Activated CD8-positive, alpha-beta memory T cell treated with anti-CD3 and anti-CD28 coated beads, Interleukin-2, amount 50 U/mL, for 4 hours (primary cell): Measurements from ENCODE around the gene CYFIP2.
A peak's percentile ranks its signal among the peaks of the same experiment; 100 is the strongest.

Source experiments
- DNase-seq: peaks from one replicate; pipeline ENCODE4 v3.0.0-alpha.2; 2020

Gene CYFIP2

GRCh38 chr5:157259699-157260098 is 6.2 kb upstream of the CYFIP2 start:
- DNase-seq, result no peak

GRCh38 chr5:157263496-157264090 is 2.3 kb upstream of the CYFIP2 start:
- no peak for DNase-seq

- DNase-seq, result peak; percentile 60
Measured at GRCh38 chr5:157266286-157267007, 524 bp downstream of the CYFIP2 start.

- no peak for DNase-seq
Measured at GRCh38 chr5:157267025-157267424, 1.1 kb downstream of the CYFIP2 start.

- DNase-seq, result no peak
Measured at GRCh38 chr5:157267761-157268480, 2.0 kb downstream of the CYFIP2 start.

- DNase-seq, result no peak
Measured at GRCh38 chr5:157269165-157269671, 3.3 kb downstream of the CYFIP2 start.

- DNase-seq, result no peak
Measured at GRCh38 chr5:157269761-157270272, 3.9 kb downstream of the CYFIP2 start.

- DNase-seq, result no peak
Measured at GRCh38 chr5:157270771-157271170, 4.8 kb downstream of the CYFIP2 start.

- peak; percentile 75 for DNase-seq
Measured at GRCh38 chr5:157271740-157272271, 5.9 kb downstream of the CYFIP2 start.

GRCh38 chr5:157273131-157273556 is 7.2 kb downstream of the CYFIP2 start:
- no peak for DNase-seq

- DNase-seq, result no peak
Measured at GRCh38 chr5:157275403-157275802, 9.5 kb downstream of the CYFIP2 start.

- no peak for DNase-seq
Measured at GRCh38 chr5:157278319-157279037, 12.6 kb downstream of the CYFIP2 start.

- no peak for DNase-seq
Measured at GRCh38 chr5:157279605-157280239, 13.8 kb downstream of the CYFIP2 start.

- no peak for DNase-seq
Measured at GRCh38 chr5:157280927-157281326, 15.0 kb downstream of the CYFIP2 start.

GRCh38 chr5:157282150-157282549 is 16.2 kb downstream of the CYFIP2 start:
- DNase-seq, result no peak

GRCh38 chr5:157283434-157283833 is 17.5 kb downstream of the CYFIP2 start:
- no peak for DNase-seq

- no peak for DNase-seq
Measured at GRCh38 chr5:157284458-157285212, 18.7 kb downstream of the CYFIP2 start.

- DNase-seq, result no peak
Measured at GRCh38 chr5:157285310-157286035, 19.6 kb downstream of the CYFIP2 start.

- DNase-seq, result no peak
Measured at GRCh38 chr5:157286761-157287211, 20.9 kb downstream of the CYFIP2 start.

- DNase-seq, result no peak
Measured at GRCh38 chr5:157288405-157289163, 22.7 kb downstream of the CYFIP2 start.
